Muscle layer of colon (tissue), 2 donors: ENCODE measurements around the gene ASAP2.
"Not testable (repeated sequence)": the region's sequence is repeated elsewhere in the genome, so short reads cannot be mapped to it uniquely, and the experiment has no call there.

Experiments used
- H3K27ac ChIP-seq: one replicate; pipeline ENCODE4 v1.7.0; 2013; ENCODE audit warnings: low read depth, mild to moderate bottlenecking, low read length, moderate library complexity
- H3K27me3 ChIP-seq, 2 donors: one replicate each; pipeline ENCODE4 v1.7.0; 2013; ENCODE audit warnings: low read length in 2 of 2, mild to moderate bottlenecking in 2 of 2; ENCODE audit not compliant: insufficient read depth in 2 of 2, control insufficient read depth in 1 of 2
- H3K36me3 ChIP-seq: one replicate; pipeline ENCODE4 v1.7.0; 2013; ENCODE audit warnings: mild to moderate bottlenecking, low read length; ENCODE audit not compliant: insufficient read depth
- H3K4me1 ChIP-seq: one replicate; pipeline ENCODE4 v1.7.0; 2013; ENCODE audit warnings: mild to moderate bottlenecking, low read length; ENCODE audit not compliant: insufficient read depth
- H3K4me3 ChIP-seq, 2 donors: one replicate each; pipeline ENCODE4 v1.7.0; 2013; ENCODE audit warnings: low read length in 2 of 2, low read depth in 1 of 2, mild to moderate bottlenecking in 1 of 2, moderate library complexity in 1 of 2
- H3K9ac ChIP-seq: one replicate; pipeline ENCODE4 v1.7.0; 2013; ENCODE audit warnings: low read length
- H3K9me3 ChIP-seq: one replicate; pipeline ENCODE4 v1.7.0; 2013; ENCODE audit warnings: mild to moderate bottlenecking, low read length
- donor health status: abdominal sarcoma.
- donor health status: Adenocarcinoma of cecum.

Gene ASAP2

GRCh38 chr2:9385841-9386240 lies 179.2 kb downstream of the ASAP2 start:
- no peak overlapping the region for H3K27ac ChIP-seq
- H3K4me3 ChIP-seq, result no peak overlapping the region
- H3K9me3 ChIP-seq, result no peaks in the 10 kb centered on the region
- peaks cover 23% of the 10 kb centered on the region for H3K4me1 ChIP-seq
- peaks cover 69% of the 10 kb centered on the region for H3K36me3 ChIP-seq
- no peak overlapping the region for H3K9ac ChIP-seq
- H3K27me3 ChIP-seq, result no peaks in the 10 kb centered on the region

- Histone ChIP-seq H3K36me3 (peaks cover 51% of the 10 kb centered on the region), H3K4me3 (no peak overlapping the region), H3K9ac (no peak overlapping the region), H3K27ac (no peak overlapping the region), H3K9me3 (no peaks in the 10 kb centered on the region), H3K27me3 (no peaks in the 10 kb centered on the region), H3K4me1 (peaks cover 16% of the 10 kb centered on the region)
Observed at GRCh38 chr2:9388199-9388681, 181.6 kb downstream of the ASAP2 start.

- Histone ChIP-seq H3K4me1 (peaks cover 16% of the 10 kb centered on the region), H3K27ac (no peak overlapping the region), H3K9me3 (no peaks in the 10 kb centered on the region), H3K4me3 (no peak overlapping the region), H3K9ac (no peak overlapping the region), H3K27me3 (no peaks in the 10 kb centered on the region), H3K36me3 (peaks cover 46% of the 10 kb centered on the region)
Observed at GRCh38 chr2:9388950-9389911, 182.6 kb downstream of the ASAP2 start.

- Histone ChIP-seq H3K9me3 (no peaks in the 10 kb centered on the region), H3K4me1 (peaks cover 16% of the 10 kb centered on the region), H3K9ac (no peak overlapping the region), H3K4me3 (no peak overlapping the region), H3K36me3 (peaks cover 35% of the 10 kb centered on the region), H3K27ac (no peak overlapping the region), H3K27me3 (no peaks in the 10 kb centered on the region)
Observed at GRCh38 chr2:9390151-9390850, 183.7 kb downstream of the ASAP2 start.

GRCh38 chr2:9390991-9391390 lies 184.4 kb downstream of the ASAP2 start:
- Histone ChIP-seq H3K9ac (no peak overlapping the region), H3K27ac (no peak overlapping the region), H3K36me3 (peaks cover 28% of the 10 kb centered on the region), H3K27me3 (no peaks in the 10 kb centered on the region), H3K4me3 (no peak overlapping the region), H3K4me1 (peaks cover 12% of the 10 kb centered on the region), H3K9me3 (no peaks in the 10 kb centered on the region)

- Histone ChIP-seq H3K4me1 (peaks cover 3% of the 10 kb centered on the region), H3K9ac (no peak overlapping the region), H3K9me3 (no peaks in the 10 kb centered on the region), H3K27ac (no peak overlapping the region), H3K36me3 (peaks cover 28% of the 10 kb centered on the region), H3K27me3 (no peaks in the 10 kb centered on the region), H3K4me3 (no peak overlapping the region)
Observed at GRCh38 chr2:9391961-9392720, 185.5 kb downstream of the ASAP2 start.

- H3K4me1 ChIP-seq, result no peaks in the 10 kb centered on the region
- H3K27me3 ChIP-seq, result no peaks in the 10 kb centered on the region
- peak overlapping the region; percentile 0 for H3K27ac ChIP-seq
- H3K4me3 ChIP-seq, result no peak overlapping the region
- no peak overlapping the region for H3K9ac ChIP-seq
- no peaks in the 10 kb centered on the region for H3K9me3 ChIP-seq
- peaks cover 19% of the 10 kb centered on the region for H3K36me3 ChIP-seq
Observed at GRCh38 chr2:9392898-9393765, 186.5 kb downstream of the ASAP2 start.

- peaks cover 10% of the 10 kb centered on the region for H3K36me3 ChIP-seq
- H3K9ac ChIP-seq, result no peak overlapping the region
- peaks cover 3% of the 10 kb centered on the region for H3K4me1 ChIP-seq
Observed at GRCh38 chr2:9394816-9395215, 188.2 kb downstream of the ASAP2 start.

GRCh38 chr2:9397201-9397600 lies 190.6 kb downstream of the ASAP2 start:
- no peaks in the 10 kb centered on the region for H3K9me3 ChIP-seq
- no peak overlapping the region for H3K27ac ChIP-seq
- H3K36me3 ChIP-seq, result peaks cover 19% of the 10 kb centered on the region
- H3K4me3 ChIP-seq, result no peak overlapping the region
- no peak overlapping the region for H3K9ac ChIP-seq
- H3K27me3 ChIP-seq, result no peaks in the 10 kb centered on the region
- H3K4me1 ChIP-seq, result peaks cover 4% of the 10 kb centered on the region

More at GRCh38 chr2:9394816-9395215, 188.2 kb downstream of the ASAP2 start:
- Histone ChIP-seq H3K9me3 (no peaks in the 10 kb centered on the region), H3K27me3 (no peaks in the 10 kb centered on the region), H3K27ac (no peak overlapping the region), H3K4me3 (no peak overlapping the region)

- H3K27me3 ChIP-seq, H3K27ac ChIP-seq, H3K9ac ChIP-seq, H3K4me1 ChIP-seq, H3K4me3 ChIP-seq, H3K9me3 ChIP-seq: not testable (repeated sequence)
- peaks cover 22% of the 10 kb centered on the region for H3K36me3 ChIP-seq
Observed at GRCh38 chr2:9398251-9398650, 191.6 kb downstream of the ASAP2 start.
